ENCODE data around the gene JMY.

- TF ChIP-seq CTCF (IDR thresholded peaks at IDR 0.05) (no peak), POLR2A (IDR thresholded peaks at IDR 0.05) (no peak)
Observed at GRCh38 chr5:79305706-79306105, 69.8 kb downstream of the JMY start.

All from esophagus squamous epithelium (tissue), 4 donors.